IMR-90 (cell line): Measurements from ENCODE around the gene HDGFL2. TPM values are rescaled to one million over a fixed set of nuclear protein-coding genes. Genes with fewer than 3 reads are reported as not detected.

Experiments
- ATAC-seq: fragments of 200-7000 bp; cut with Tn5 transposase; 2 replicates; pipeline ENCODE4 v1.9.1; 2020; ENCODE audit warnings: low read depth, mild to moderate bottlenecking, moderate library complexity
- BruUV-seq: library from RNA; stranded (reverse); fragments of 400-500 nt; replicated peaks from 2 replicates; lab custom pipeline; 2021; lab: Mats Ljungman, UMichigan
- CTCF ChIA-PET: fragments of 300-600 bp; formaldehyde crosslinking; extraction: SDS; loops from one replicate; lab custom pipeline; 2021; ENCODE audit warnings: antibody characterized with exemption; lab: Yijun Ruan, JAX
- POLR2A ChIA-PET: fragments of 300-600 bp; sonication (Branson Sonifier 250); formaldehyde crosslinking; loops from one replicate; lab custom pipeline; 2022; ENCODE audit warnings: antibody characterized with exemption; ENCODE audit not compliant: unreplicated experiment; lab: Charles Lee
- DNase-seq: peaks from one replicate; pipeline ENCODE4 v3.0.0; 2013
- H2AFZ ChIP-seq: replicated peaks from 2 replicates; pipeline ENCODE3; 2013; ENCODE audit warnings: low read length, mild to moderate bottlenecking; ENCODE audit not compliant: poor library complexity
- H2AK5ac ChIP-seq: 2 replicates; pipeline ENCODE4 v1.6.1; 2013; ENCODE audit warnings: low read depth, low read length, inconsistent platforms
- H2AK9ac ChIP-seq: replicated peaks from 2 replicates; pipeline ENCODE3; 2013; ENCODE audit warnings: mild to moderate bottlenecking, low read depth, low read length, moderate library complexity; ENCODE audit not compliant: poor library complexity
- H2BK120ac ChIP-seq: 2 replicates; pipeline ENCODE4 v1.6.1; 2013; ENCODE audit warnings: low read depth, low read length, inconsistent platforms
- H2BK15ac ChIP-seq: 3 replicates; pipeline ENCODE4 v1.6.1; 2013; ENCODE audit warnings: low read depth, low read length, inconsistent platforms
- H2BK20ac ChIP-seq: 2 replicates; pipeline ENCODE4 v1.6.1; 2013; ENCODE audit warnings: low read depth, mild to moderate bottlenecking, inconsistent platforms, low read length, moderate library complexity
- H2BK5ac ChIP-seq: 2 replicates; pipeline ENCODE4 v1.6.1; 2013; ENCODE audit warnings: mild to moderate bottlenecking, low read depth, low read length, inconsistent platforms; ENCODE audit not compliant: poor library complexity, severe bottlenecking
- H3K14ac ChIP-seq: replicated peaks from 2 replicates; pipeline ENCODE4 v1.6.1; 2013; ENCODE audit warnings: low read depth, low read length, inconsistent platforms
- H3K18ac ChIP-seq: 2 replicates; pipeline ENCODE4 v1.6.1; 2013; ENCODE audit warnings: low read depth, low read length, control low read depth
- H3K23ac ChIP-seq: 2 replicates; pipeline ENCODE4 v1.6.1; 2013; ENCODE audit warnings: low read depth, low read length, inconsistent platforms
- H3K27ac ChIP-seq: 2 replicates; pipeline ENCODE4 v1.5.1; 2013; ENCODE audit warnings: mild to moderate bottlenecking, control low read depth, low read length; ENCODE audit not compliant: insufficient read depth
- H3K27me3 ChIP-seq: 2 replicates; pipeline ENCODE4 v1.6.1; 2013; ENCODE audit warnings: low read length; ENCODE audit not compliant: control insufficient read depth, insufficient read depth
- H3K36me3 ChIP-seq: 2 replicates; pipeline ENCODE4 v1.6.1; 2013; ENCODE audit warnings: low read length, mixed read lengths; ENCODE audit not compliant: control insufficient read depth, insufficient read depth
- H3K4ac ChIP-seq: 2 replicates; pipeline ENCODE4 v1.6.1; 2013; ENCODE audit warnings: low read depth, low read length, inconsistent platforms
- H3K4me1 ChIP-seq: 2 replicates; pipeline ENCODE4 v1.6.1; 2013; ENCODE audit warnings: low read length, mixed read lengths; ENCODE audit not compliant: control insufficient read depth, insufficient read depth
- H3K4me2 ChIP-seq: 2 replicates; pipeline ENCODE4 v1.6.1; 2013; ENCODE audit warnings: low read depth, mild to moderate bottlenecking, control low read depth, low read length, moderate library complexity
- H3K4me3 ChIP-seq: 2 replicates; pipeline ENCODE4 v1.5.1; 2013; ENCODE audit warnings: low read depth, mild to moderate bottlenecking, control low read depth, low read length, moderate library complexity; ENCODE audit not compliant: insufficient read depth
- H3K56ac ChIP-seq: 2 replicates; pipeline ENCODE4 v1.6.1; 2013; ENCODE audit warnings: low read length, inconsistent platforms; ENCODE audit not compliant: insufficient read depth; ENCODE audit errors: extremely low read depth
- H3K79me1 ChIP-seq, 2 experiments: 2 replicates each; pipeline ENCODE4 v1.6.1; 2013; ENCODE audit warnings: low read length in 2 of 2, inconsistent platforms in 1 of 2, low read depth in 1 of 2
- H3K9ac ChIP-seq: 2 replicates; pipeline ENCODE4 v1.6.1; 2013; ENCODE audit warnings: low read depth, low read length, control low read depth
- H3K9me1 ChIP-seq: 2 replicates; pipeline ENCODE4 v1.6.1; 2013; ENCODE audit warnings: low read length, inconsistent platforms; ENCODE audit not compliant: insufficient read depth
- H3K9me3 ChIP-seq: 2 replicates; pipeline ENCODE4 v1.6.1; 2013; ENCODE audit warnings: low read length; ENCODE audit not compliant: control insufficient read depth, insufficient read depth
- H4K20me1 ChIP-seq: 2 replicates; pipeline ENCODE4 v1.6.1; 2013; ENCODE audit warnings: low read length, inconsistent platforms; ENCODE audit not compliant: insufficient read depth
- H4K5ac ChIP-seq: 2 replicates; pipeline ENCODE4 v1.6.1; 2013; ENCODE audit warnings: mild to moderate bottlenecking, low read depth, low read length, control low read depth
- H4K8ac ChIP-seq, 2 experiments: 2 replicates each; pipeline ENCODE4 v1.6.1; 2013; ENCODE audit warnings: low read depth in 2 of 2, low read length in 2 of 2, control low read depth in 1 of 2, inconsistent platforms in 1 of 2
- H4K91ac ChIP-seq: 2 replicates; pipeline ENCODE4 v1.6.1; 2013; ENCODE audit warnings: low read depth, low read length, inconsistent platforms; ENCODE audit not compliant: insufficient read depth
- MAZ ChIP-seq: IDR thresholded peaks from 2 replicates; pipeline ENCODE4 v1.6.1; 2012; ENCODE audit warnings: low read depth, mild to moderate bottlenecking, low read length, improper control_type of control experiment, moderate library complexity, borderline replicate concordance
- RCOR1 ChIP-seq: IDR thresholded peaks from 2 replicates; pipeline ENCODE4 v1.6.1; 2012; ENCODE audit warnings: mild to moderate bottlenecking, low read length, improper control_type of control experiment; ENCODE audit not compliant: insufficient replicate concordance
- WGBS, 2 experiments: methylation state at CpG; one replicate each; pipeline versions ENCODE4 v1.1.5 to v1.1.7; 2013; ENCODE audit warnings: missing lambda C conversion rate in 2 of 2; ENCODE audit not compliant: insufficient read length in 1 of 2; ENCODE audit errors: extremely low coverage in 2 of 2; 5-methylcytosine and 5-hydroxymethylcytosine counted together
- dilution Hi-C: fragments of 300-500 bp; cut with HindIII; formaldehyde crosslinking; loops from one replicate; pipeline ENCODE4 v1.14.3; 2018; ENCODE audit warnings: low sequenced_read_pairs; ENCODE audit not compliant: unreplicated experiment
- in situ Hi-C: fragments of 300-500 bp; cut with MboI; formaldehyde crosslinking; loops from 3 replicates; pipeline ENCODE4 v1.14.3; 2019; ENCODE audit warnings: low sequenced_read_pairs, inconsistent platforms, mixed read lengths
- intact Hi-C: fragments of 100-400 bp; cut with micrococcal nuclease; formaldehyde crosslinking; loops from 2 replicates; pipeline ENCODE4 v1.10.0; 2022
- polyA plus RNA-seq, 3 experiments: library from polyadenylated mRNA; depleted of rRNA; stranded (reverse); fragments of >200 nt; gene quantifications; 2 replicates each; pipeline ENCODE4 v1.2.3, GENCODE V29; 2012; ENCODE audit warnings: low replicate concordance in 1 of 3
- total RNA-seq: library from RNA; depleted of rRNA; stranded (reverse); fragments of >200 nt; gene quantifications from 2 replicates; pipeline ENCODE4 v1.2.3, GENCODE V29; 2012

The HDGFL2 gene
- total and polyA plus RNA-seq, 2 of the 4 experiments (the other 2 are of a cell fraction) = 35.8 to 48.5 TPM

DNA sequence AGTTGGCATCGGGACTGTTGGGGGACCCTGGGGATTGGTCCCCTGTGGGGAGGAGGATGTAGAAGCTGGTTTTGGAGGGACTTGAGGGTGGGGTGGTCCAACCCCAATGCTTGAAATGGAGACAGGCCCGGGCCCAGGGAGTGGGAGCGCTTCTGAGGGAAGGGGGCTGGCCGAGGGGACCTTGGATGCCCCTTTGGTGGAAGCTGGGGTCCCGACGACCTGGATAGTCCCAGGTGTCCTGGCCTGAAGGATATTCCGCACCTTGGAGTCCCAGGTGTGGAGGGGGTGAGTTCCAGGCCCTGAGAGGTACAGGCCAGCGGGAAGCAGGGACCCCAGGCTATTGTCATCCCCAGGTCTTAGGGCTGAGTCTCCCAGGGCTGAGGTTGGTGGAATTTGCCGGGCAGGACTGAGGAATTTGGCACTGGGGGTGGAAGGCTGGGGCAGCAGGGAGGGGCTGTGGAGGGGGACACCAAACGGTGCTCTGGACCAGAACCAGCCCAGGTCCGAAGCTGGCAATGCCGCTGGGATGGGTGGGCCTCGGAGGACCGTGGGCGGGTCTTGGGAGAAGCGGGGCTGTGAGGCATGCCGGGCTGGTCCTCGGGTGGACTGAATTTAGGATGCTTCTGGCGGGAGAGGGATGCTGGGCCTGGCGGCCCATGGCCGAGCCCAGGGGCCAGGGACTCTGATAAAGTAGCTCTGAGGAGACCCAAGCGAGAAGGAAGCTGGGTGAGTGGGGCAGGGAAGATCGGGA lies 1.8 kb downstream of the HDGFL2 start:
- Histone ChIP-seq H2BK20ac (no peak overlapping the region), H3K18ac (no peak overlapping the region), H3K27me3 (no peaks in the 10 kb centered on the region), H3K23ac (peak overlapping the region; percentile 86; the same call in 1 of the 2 replicates), H3K9ac (peak overlapping the region; percentile 21), H4K91ac (peak overlapping the region; percentile 43; the same call in 1 of the 2 replicates), H4K20me1 (peaks cover 18% of the 10 kb centered on the region), H4K8ac (peak overlapping the region in 1 of 2 experiments; percentile 93; a peak in 2 of 4 replicates), H3K79me1 (peaks cover 7 to 43% of the 10 kb centered on the region in 2 experiments), H3K56ac (peak overlapping the region; percentile 17; the same call in 1 of the 2 replicates), H3K14ac (peak overlapping the region; percentile 69), H3K27ac (peak overlapping the region; percentile 54), H2BK5ac (no peak overlapping the region), H2AFZ (peak overlapping the region; percentile 90), H2AK5ac (peak overlapping the region; percentile 66; the same call in 1 of the 2 replicates), H3K4me2 (peak overlapping the region; percentile 89), H3K9me3 (no peaks in the 10 kb centered on the region), H2BK120ac (no peak overlapping the region), H4K5ac (peak overlapping the region; percentile 5), H3K4me3 (peak overlapping the region; percentile 43), H3K4ac (peak overlapping the region; percentile 74), H2AK9ac (peak overlapping the region; percentile 87), H3K4me1 (peaks cover 4% of the 10 kb centered on the region), H2BK15ac (no peak overlapping the region), H3K9me1 (0 out of 2 replicates have a peak, but pooled peaks cover 2% of the 10 kb centered on the region), H3K36me3 (peaks cover 24% of the 10 kb centered on the region)
- no peak for DNase-seq
- intact Hi-C loops (loop anchor here (5.0 kb wide), 1 partner anchor 163 kb away; the partner anchor contains the start of gene TNFAIP8L1), dilution Hi-C loops (no loop called here), in situ Hi-C loops (no loop called here)
- TF ChIP-seq RCOR1 (no peak), MAZ (no peak)
- BruUV-seq = no TSS peak
- 35% methylated on average over 4 of the region's 23 CpGs; no CpG with 5 or more reads in 1 of the 2 experiments for WGBS, 2 experiments
- ATAC-seq = no peak
- CTCF ChIA-PET = no interaction called here
- POLR2A ChIA-PET = no interaction called here
